H1 (cell line): ENCODE measurements around the gene B3GNT2. TPM values are rescaled to one million over a fixed set of nuclear protein-coding genes. Genes with fewer than 3 reads are reported as not detected.

ENCODE experiments used
- CTCF ChIA-PET: fragments of 300-600 bp; sonication (Branson Sonifier 250); formaldehyde crosslinking; loops from one replicate; lab custom pipeline; 2021; ENCODE audit not compliant: partially characterized antibody; lab: Charles Lee
- POLR2A ChIA-PET: fragments of 300-600 bp; sonication (Branson Sonifier 250); formaldehyde crosslinking; loops from one replicate; lab custom pipeline; 2021; ENCODE audit warnings: inconsistent platforms; ENCODE audit not compliant: partially characterized antibody; lab: Charles Lee
- DNase-seq, 2 experiments: peaks; one replicate each; pipeline versions ENCODE4 v3.0.0 to v3.0.0-alpha.2; 2010 to 2022; ENCODE audit warnings: low spot score in 2 of 2, low read depth in 1 of 2, mixed read lengths in 1 of 2
- FAIRE-seq: peaks from 2 replicates; lab custom pipeline; 2011; peaks lifted over from hg19 to GRCh38; lab: Jason Lieb, UNC
- H2AFZ ChIP-seq: 2 replicates; pipeline ENCODE4 v1.8.1; 2012; ENCODE audit warnings: low read length, inconsistent platforms
- H2AK5ac ChIP-seq: 2 replicates; pipeline ENCODE4 v1.6.1; 2013; ENCODE audit warnings: low read depth, low read length
- H2BK120ac ChIP-seq: replicated peaks from 2 replicates; pipeline ENCODE3; 2013; ENCODE audit warnings: low read depth, low read length, inconsistent platforms
- H2BK12ac ChIP-seq: 2 replicates; pipeline ENCODE4 v1.6.1; 2013; ENCODE audit warnings: low read depth, low read length
- H2BK15ac ChIP-seq: 2 replicates; pipeline ENCODE4 v1.6.1; 2013; ENCODE audit warnings: low read length
- H2BK20ac ChIP-seq: 2 replicates; pipeline ENCODE4 v1.6.1; 2013; ENCODE audit warnings: low read length
- H2BK5ac ChIP-seq: 2 replicates; pipeline ENCODE4 v1.6.1; 2013; ENCODE audit warnings: low read depth, low read length
- H3K14ac ChIP-seq: 2 replicates; pipeline ENCODE4 v1.6.1; 2013; ENCODE audit warnings: inconsistent platforms; ENCODE audit not compliant: insufficient read length
- H3K18ac ChIP-seq: 2 replicates; pipeline ENCODE4 v1.6.1; 2013; ENCODE audit warnings: low read length; ENCODE audit errors: extremely low read depth
- H3K23ac ChIP-seq: 2 replicates; pipeline ENCODE4 v1.6.1; 2013; ENCODE audit warnings: inconsistent platforms; ENCODE audit not compliant: insufficient read length
- H3K23me2 ChIP-seq: 2 replicates; pipeline ENCODE4 v1.6.1; 2013; ENCODE audit warnings: low read depth, low read length
- H3K27ac ChIP-seq: 2 replicates; pipeline ENCODE4 v1.6.1; 2011; ENCODE audit warnings: low read depth, low read length, inconsistent platforms
- H3K27me3 ChIP-seq, 4 experiments: replicated peaks in 1 of 4; 1 replicate in 1 of 4; 2 replicates in 3 of 4; pipeline versions ENCODE4 v1.6.1 to v1.8.1; 2011 to 2013; ENCODE audit warnings: low read length in 3 of 4, mild to moderate bottlenecking in 3 of 4, inconsistent platforms in 2 of 4, mixed read lengths in 2 of 4, moderate library complexity in 1 of 4; ENCODE audit not compliant: control insufficient read depth in 3 of 4, insufficient read depth in 3 of 4; ENCODE audit errors: extremely low read depth in 1 of 4
- H3K36me3 ChIP-seq, 4 experiments: 2 replicates each; pipeline versions ENCODE4 v1.6.1 to v1.8.1; 2011 to 2013; ENCODE audit warnings: mild to moderate bottlenecking in 4 of 4, low read length in 3 of 4, moderate library complexity in 2 of 4, control low read depth in 1 of 4, inconsistent platforms in 1 of 4; ENCODE audit not compliant: insufficient read depth in 4 of 4, control insufficient read depth in 2 of 4
- H3K4ac ChIP-seq: replicated peaks from 2 replicates; pipeline ENCODE3; 2013; ENCODE audit warnings: low read length, low read depth, mixed read lengths, inconsistent platforms; ENCODE audit not compliant: insufficient read length
- H3K4me1 ChIP-seq, 4 experiments: replicated peaks in 1 of 4; 1 replicate in 1 of 4; 2 replicates in 3 of 4; pipeline versions ENCODE4 v1.6.1 to v1.8.1; 2011 to 2013; ENCODE audit warnings: low read length in 3 of 4, inconsistent platforms in 2 of 4, mixed read lengths in 1 of 4; ENCODE audit not compliant: insufficient read depth in 4 of 4, control insufficient read depth in 3 of 4
- H3K4me2 ChIP-seq, 2 experiments: 2 replicates each; pipeline versions ENCODE4 v1.6.1 to v1.8.1; 2011 to 2013; ENCODE audit warnings: low read depth in 2 of 2, low read length in 2 of 2, control low read depth in 1 of 2, inconsistent platforms in 1 of 2, mild to moderate bottlenecking in 1 of 2; ENCODE audit not compliant: insufficient read depth in 1 of 2
- H3K4me3 ChIP-seq, 4 experiments: fragments of 200-600, 300-600 bp in 1 of 4; sonication (generic), shearing (Covaris generic), sonication (Bioruptor Twin) in 1 of 4; 2 replicates each; pipeline versions ENCODE4 v1.5.1 to v1.8.1; 2011 to 2016; ENCODE audit warnings: low read length in 4 of 4, low read depth in 3 of 4, control low read depth in 2 of 4, inconsistent platforms in 2 of 4, mild to moderate bottlenecking in 2 of 4, mixed read lengths in 1 of 4, moderate library complexity in 1 of 4; ENCODE audit not compliant: insufficient read depth in 2 of 4; ENCODE audit errors: extremely low read depth in 1 of 4
- H3K56ac ChIP-seq: replicated peaks from 2 replicates; pipeline ENCODE3; 2013; ENCODE audit warnings: low read depth, mild to moderate bottlenecking, mixed read lengths, low read length, inconsistent platforms; ENCODE audit not compliant: insufficient read length
- H3K79me1 ChIP-seq: 2 replicates; pipeline ENCODE4 v1.6.1; 2013; ENCODE audit warnings: low read depth, low read length, control low read depth
- H3K79me2 ChIP-seq, 2 experiments: 2 replicates each; pipeline versions ENCODE4 v1.6.1 to v1.8.1; 2012 to 2013; ENCODE audit warnings: low read length in 2 of 2, mild to moderate bottlenecking in 2 of 2, inconsistent platforms in 1 of 2; ENCODE audit not compliant: insufficient read depth in 2 of 2, control insufficient read depth in 1 of 2
- H3K9ac ChIP-seq, 4 experiments: replicated peaks in 1 of 4; 1 replicate in 1 of 4; 2 replicates in 3 of 4; pipeline versions ENCODE4 v1.6.1 to v1.8.1; 2011 to 2013; ENCODE audit warnings: low read depth in 3 of 4, low read length in 3 of 4, control low read depth in 2 of 4, mild to moderate bottlenecking in 2 of 4, moderate library complexity in 2 of 4, inconsistent platforms in 1 of 4; ENCODE audit errors: extremely low read depth in 1 of 4
- H3K9me3 ChIP-seq, 2 experiments: 2 replicates each; pipeline versions ENCODE4 v1.6.1 to v1.8.1; 2012 to 2013; ENCODE audit warnings: mild to moderate bottlenecking in 2 of 2, moderate library complexity in 2 of 2, control low read depth in 1 of 2, inconsistent platforms in 1 of 2, low read depth in 1 of 2, low read length in 1 of 2, mixed read lengths in 1 of 2; ENCODE audit not compliant: insufficient read depth in 2 of 2
- H4K20me1 ChIP-seq, 2 experiments: replicated peaks in 1 of 2; 2 replicates each; pipeline versions ENCODE3 to v1.8.1; 2011 to 2013; ENCODE audit warnings: inconsistent platforms in 2 of 2, low read length in 2 of 2, mild to moderate bottlenecking in 1 of 2; ENCODE audit not compliant: insufficient read depth in 2 of 2, control insufficient read depth in 1 of 2
- H4K5ac ChIP-seq: 2 replicates; pipeline ENCODE4 v1.6.1; 2013; ENCODE audit warnings: low read length, low read depth, mixed read lengths, inconsistent platforms; ENCODE audit not compliant: insufficient read length
- H4K8ac ChIP-seq: 2 replicates; pipeline ENCODE4 v1.8.0; 2013; ENCODE audit warnings: mild to moderate bottlenecking, moderate library complexity, low read length, inconsistent platforms; ENCODE audit not compliant: insufficient read depth; ENCODE audit errors: extremely low read depth
- H4K91ac ChIP-seq: replicated peaks from 2 replicates; pipeline ENCODE3; 2013; ENCODE audit warnings: low read length, mixed read lengths, inconsistent platforms; ENCODE audit not compliant: insufficient read length
- CHD2 ChIP-seq: IDR thresholded peaks from 2 replicates; pipeline ENCODE4 v1.6.1; 2012; ENCODE audit warnings: low read length, improper control_type of control experiment
- EGR1 ChIP-seq: IDR thresholded peaks from 2 replicates; pipeline ENCODE4 v1.6.1; 2011; ENCODE audit warnings: low read depth, low read length, borderline replicate concordance
- FOSL1 ChIP-seq: IDR thresholded peaks from 2 replicates; pipeline ENCODE4 v1.6.1; 2011; ENCODE audit warnings: mild to moderate bottlenecking, low read depth, low read length, moderate library complexity; ENCODE audit not compliant: insufficient read depth
- JUN ChIP-seq: IDR thresholded peaks from 2 replicates; pipeline ENCODE4 v1.6.1; 2011; ENCODE audit warnings: low read depth, mild to moderate bottlenecking, improper control_type of control experiment, low read length
- KDM1A ChIP-seq: fragments of 200-600, 300-600 bp; sonication (generic); IDR thresholded peaks from 2 replicates; pipeline ENCODE4 v1.7.1; 2016; ENCODE audit warnings: mild to moderate bottlenecking, low read length, borderline replicate concordance
- NRF1 ChIP-seq: IDR thresholded peaks from 2 replicates; pipeline ENCODE4 v1.6.1; 2011; ENCODE audit warnings: mild to moderate bottlenecking, low read depth, low read length, improper control_type of control experiment
- RFX5 ChIP-seq: IDR thresholded peaks from 2 replicates; pipeline ENCODE4 v1.6.1; 2011; ENCODE audit warnings: low read depth, low read length, improper control_type of control experiment, borderline replicate concordance
- RXRA ChIP-seq: IDR thresholded peaks from 2 replicates; pipeline ENCODE4 v1.6.1; 2011; ENCODE audit warnings: low read depth, mild to moderate bottlenecking, low read length, moderate library complexity; ENCODE audit not compliant: insufficient read depth
- SP1 ChIP-seq: IDR thresholded peaks from 2 replicates; pipeline ENCODE4 v1.6.1; 2011; ENCODE audit warnings: low read depth, low read length
- TAF1 ChIP-seq: IDR thresholded peaks from 2 replicates; pipeline ENCODE4 v1.6.1; 2011; ENCODE audit warnings: mild to moderate bottlenecking, low read depth, low read length
- TBP ChIP-seq: IDR thresholded peaks from 2 replicates; pipeline ENCODE4 v1.6.1; 2011; ENCODE audit warnings: low read depth, low read length, improper control_type of control experiment
- WGBS, 2 experiments: shearing (Covaris generic) in 1 of 2; methylation state at CpG; one replicate each; pipeline versions ENCODE4 v1.1.6 to v1.1.7; 2013 to 2015; ENCODE audit warnings: low lambda C conversion rate in 2 of 2, mixed read lengths in 2 of 2, inconsistent platforms in 1 of 2, low coverage in 1 of 2, missing lambda C conversion rate in 1 of 2; ENCODE audit not compliant: insufficient replicate concordance in 2 of 2, insufficient coverage in 1 of 2, insufficient read length in 1 of 2; ENCODE audit errors: extremely low coverage in 1 of 2, missing lambda C conversion rate in 1 of 2; 5-methylcytosine and 5-hydroxymethylcytosine counted together
- polyA plus RNA-seq, 7 experiments: library from polyadenylated mRNA; depleted of rRNA in 3 of 7; stranded (reverse) in 5 of 7; unstranded in 2 of 7; fragments of >200 nt in 5 of 7; fragments of 200-250 nt in 2 of 7; gene quantifications; 1 replicate in 5 of 7; 2 replicates in 1 of 7; 4 replicates in 1 of 7; pipeline versions ENCODE4 v1.2.1 to v1.2.3, GENCODE V29; 2011 to 2013; ENCODE audit warnings: missing spikeins in 2 of 7, mixed read lengths in 2 of 7
- total RNA-seq: library from RNA; stranded (reverse); fragmentation: NEBNext Ultra II Directional; extraction: Animal tissue kit (Norgen Biotek cat#: 25700); gene quantifications from 2 replicates; pipeline ENCODE4 v1.2.1, GENCODE V29; 2021
- TF ChIP-seq, protein P1 (sequence below): IDR thresholded peaks from 2 replicates; pipeline ENCODE4 v1.6.1; 2011; ENCODE audit warnings: low read length, improper control_type of control experiment

Gene B3GNT2
- total and polyA plus RNA-seq, 2 of the 8 experiments (the other 6 are each of a cell fraction or from before 2014, with no cell fraction given), result 20.1 to 40.8 TPM

GRCh38 chr2:62254424-62255266 lies 58.7 kb downstream of the B3GNT2 start:
- ChIA-PET POLR2A (no interaction called here), CTCF (interaction anchor here (0.5 to 1.8 kb wide), 3 partner anchors 13 to 655 kb away, joined by 3 to 6 read pairs (median 3); no protein-coding TSS in a partner anchor)
- TF ChIP-seq RXRA (no peak), CHD2 (no peak), TAF1 (no peak), EGR1 (no peak), TBP (no peak), JUN (no peak), NRF1 (no peak), RFX5 (no peak), FOSL1 (no peak), SP1 (no peak), KDM1A (no peak)
- TF ChIP-seq, protein P1, sequence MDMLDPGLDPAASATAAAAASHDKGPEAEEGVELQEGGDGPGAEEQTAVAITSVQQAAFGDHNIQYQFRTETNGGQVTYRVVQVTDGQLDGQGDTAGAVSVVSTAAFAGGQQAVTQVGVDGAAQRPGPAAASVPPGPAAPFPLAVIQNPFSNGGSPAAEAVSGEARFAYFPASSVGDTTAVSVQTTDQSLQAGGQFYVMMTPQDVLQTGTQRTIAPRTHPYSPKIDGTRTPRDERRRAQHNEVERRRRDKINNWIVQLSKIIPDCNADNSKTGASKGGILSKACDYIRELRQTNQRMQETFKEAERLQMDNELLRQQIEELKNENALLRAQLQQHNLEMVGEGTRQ, result no peak

More at GRCh38 chr2:62254424-62255266, 58.7 kb downstream of the B3GNT2 start:
- Histone ChIP-seq H3K23ac (no peak overlapping the region), H2BK15ac (no peak overlapping the region), H3K27ac (no peak overlapping the region), H2AFZ (no peak overlapping the region), H3K36me3 (no peaks in the 10 kb centered on the region), H3K14ac (no peak overlapping the region), H3K9ac (no peak overlapping the region), H3K9me3 (no peaks in the 10 kb centered on the region), H2BK5ac (no peak overlapping the region), H3K4me1 (no peaks in the 10 kb centered on the region), H3K18ac (no peak overlapping the region), H2AK5ac (no peak overlapping the region), H4K5ac (no peak overlapping the region), H3K27me3 (no peaks in the 10 kb centered on the region), H2BK12ac (no peak overlapping the region), H3K56ac (no peak overlapping the region), H3K79me1 (no peaks in the 10 kb centered on the region), H2BK20ac (no peak overlapping the region), H3K4ac (no peak overlapping the region), H4K8ac (no peak overlapping the region), H4K20me1 (no peaks in the 10 kb centered on the region), H2BK120ac (no peak overlapping the region), H3K79me2 (no peaks in the 10 kb centered on the region), H3K23me2 (no peaks in the 10 kb centered on the region), H4K91ac (no peak overlapping the region), H3K4me3 (no peak overlapping the region), H3K4me2 (no peak overlapping the region)
- FAIRE-seq (no peak), DNase-seq (no peak)
- WGBS, 2 experiments, result 94% methylated on average over 1 of the region's 1 CpG; no CpG with 5 or more reads in 1 of the 2 experiments
